Measurements from ENCODE around the gene MRPS11. TPM values are rescaled to one million over a fixed set of nuclear protein-coding genes. Genes with fewer than 3 reads are reported as not detected.
"Not testable (repeated sequence)": the region's sequence is repeated elsewhere in the genome, so short reads cannot be mapped to it uniquely, and the experiment has no call there.

Gene MRPS11
- total RNA-seq, 1 donor from 2014 or later, result 75.6 TPM

GRCh38 chr15:88518903-88519302 is 51.4 kb downstream of the MRPS11 start:
- peaks cover 16% of the 10 kb centered on the region for H3K36me3 ChIP-seq
- H3K4me3 ChIP-seq, result no peak overlapping the region

DNA sequence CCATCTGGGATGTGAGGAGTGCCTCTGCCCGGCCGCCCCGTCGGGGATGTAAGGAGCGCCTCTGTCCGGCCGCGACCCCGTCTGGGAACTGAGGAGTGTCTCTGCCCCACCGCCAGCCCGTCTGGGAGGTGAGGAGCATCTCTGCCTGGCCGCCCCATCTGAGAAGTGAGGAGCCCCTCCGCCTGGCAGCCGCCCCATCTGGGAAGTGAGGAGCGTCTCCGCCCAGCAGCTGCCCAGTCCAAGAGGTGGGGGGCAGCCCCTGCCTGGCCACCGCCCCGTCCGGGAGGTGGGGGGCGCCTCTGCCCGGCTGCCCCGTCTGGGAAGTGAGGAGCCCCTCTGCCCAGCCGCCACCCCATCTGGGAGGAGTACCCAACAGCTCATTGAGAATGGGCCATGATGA is 56.6 kb downstream of the MRPS11 start:
- peaks cover 31% of the 10 kb centered on the region for H3K36me3 ChIP-seq
- intact Hi-C loops (cut with micrococcal nuclease); H3K9me3 ChIP-seq (replicated peaks); H3K4me3 ChIP-seq; DNase-seq; H3K27me3 ChIP-seq (ENCODE audit: low read depth); H3K27ac ChIP-seq (replicated peaks): not testable (repeated sequence)
- peaks cover 30% of the 10 kb centered on the region for H3K4me1 ChIP-seq

More at GRCh38 chr15:88518903-88519302, 51.4 kb downstream of the MRPS11 start:
- Histone ChIP-seq H3K4me1 (no peaks in the 10 kb centered on the region), H3K9me3 (replicated peaks) (no peaks in the 10 kb centered on the region), H3K27me3 (ENCODE audit: low read depth) (no peaks in the 10 kb centered on the region), H3K27ac (replicated peaks) (no peak overlapping the region)
- TF ChIP-seq CTCF (IDR thresholded peaks at IDR 0.05; ENCODE audit: borderline replicate concordance), result no peak
- intact Hi-C loops (cut with micrococcal nuclease), result no loop called here
- no peak for DNase-seq

- H3K36me3 ChIP-seq, result peaks cover 38% of the 10 kb centered on the region
- intact Hi-C loops (cut with micrococcal nuclease), result no loop called here
Observed at GRCh38 chr15:88525418-88525817, 57.9 kb downstream of the MRPS11 start.

GRCh38 chr15:88526247-88526879 is 58.9 kb downstream of the MRPS11 start:
- H3K4me3 ChIP-seq, result no peak overlapping the region
- peaks cover 30% of the 10 kb centered on the region for H3K4me1 ChIP-seq
- H3K27me3 ChIP-seq (ENCODE audit: low read depth), result no peaks in the 10 kb centered on the region
- H3K27ac ChIP-seq (replicated peaks), result peak overlapping the region; percentile 31
- H3K36me3 ChIP-seq, result peaks cover 47% of the 10 kb centered on the region
- no peaks in the 10 kb centered on the region for H3K9me3 ChIP-seq (replicated peaks)
- no peak for DNase-seq
- intact Hi-C loops (cut with micrococcal nuclease), result no loop called here
- TF ChIP-seq CTCF (IDR thresholded peaks at IDR 0.05; ENCODE audit: borderline replicate concordance), result no peak

More at GRCh38 chr15:88525418-88525817, 57.9 kb downstream of the MRPS11 start:
- Histone ChIP-seq H3K27ac (replicated peaks) (no peak overlapping the region), H3K27me3 (ENCODE audit: low read depth) (no peaks in the 10 kb centered on the region), H3K4me1 (peaks cover 30% of the 10 kb centered on the region), H3K4me3 (no peak overlapping the region), H3K9me3 (replicated peaks) (no peaks in the 10 kb centered on the region)
- no peak for TF ChIP-seq CTCF (IDR thresholded peaks at IDR 0.05; ENCODE audit: borderline replicate concordance)
- no peak for DNase-seq

DNA sequence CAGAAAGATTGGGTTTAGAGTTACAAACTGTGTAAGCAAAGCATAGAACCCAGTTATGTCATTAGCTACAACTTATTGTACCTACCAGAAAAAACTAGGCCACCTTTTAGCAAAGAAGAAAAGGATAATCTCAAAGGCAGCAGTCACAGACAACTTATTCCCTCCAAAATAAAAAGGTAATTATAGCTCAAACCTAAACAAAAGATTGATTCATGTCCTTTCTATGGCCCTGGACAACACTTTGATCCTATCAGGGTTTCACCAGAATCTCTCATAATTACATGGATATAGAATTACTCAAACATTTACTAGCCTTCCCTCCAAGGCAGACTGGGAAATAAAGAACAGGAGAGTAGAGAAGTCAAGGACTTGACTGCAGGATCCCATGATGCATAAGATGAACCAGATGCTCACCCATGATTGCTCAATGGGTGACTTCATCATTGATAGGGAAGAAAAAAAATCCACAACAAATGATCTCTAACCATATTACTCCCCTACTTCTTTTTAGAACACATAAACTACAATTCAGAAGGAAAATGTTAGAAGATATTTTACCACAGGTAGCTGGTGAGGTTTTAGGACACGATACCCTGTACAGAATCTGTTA is 61.6 kb downstream of the MRPS11 start:
- intact Hi-C loops (cut with micrococcal nuclease), result no loop called here
- H3K9me3 ChIP-seq (replicated peaks), result no peaks in the 10 kb centered on the region
- H3K27ac ChIP-seq (replicated peaks), result no peak overlapping the region
- peaks cover 52% of the 10 kb centered on the region for H3K36me3 ChIP-seq
- DNase-seq, result no peak
- no peaks in the 10 kb centered on the region for H3K27me3 ChIP-seq (ENCODE audit: low read depth)
- no peak for TF ChIP-seq CTCF (IDR thresholded peaks at IDR 0.05; ENCODE audit: borderline replicate concordance)
- peaks cover 30% of the 10 kb centered on the region for H3K4me1 ChIP-seq
- no peak overlapping the region for H3K4me3 ChIP-seq

Other genes starting within 250 kb of the MRPS11 start
- gene NTRK3, start 211.0 kb upstream of the MRPS11 start, total RNA-seq, result 1.6 TPM
- gene MRPL46, start 320 bp upstream of the MRPS11 start, total RNA-seq, result 80.8 TPM
- gene DET1, start 79.0 kb downstream of the MRPS11 start, total RNA-seq, result 5.5 TPM
- gene AEN, start 153.6 kb downstream of the MRPS11 start, total RNA-seq, result 10.3 TPM
- 3.1 TPM for gene ISG20, start 171.3 kb downstream of the MRPS11 start, total RNA-seq

Data from left ventricle myocardium inferior (tissue), 1 donor.